T-helper 1 cell treated with Interleukin-12 subunit alpha and Interleukin-12 subunit beta and Interleukin-4 antibody, amounts not matched to agents 30 μg/mL and 1 μg/mL, for 36 hours (primary cell): Measurements from ENCODE around the gene SPSB2.

Experiments used
- H3K27ac Mint-ChIP-seq: one replicate; pipeline ENCODE4 v1.8.0; 2021; ENCODE audit warnings: mild to moderate bottlenecking, mixed read lengths
- H3K27me3 Mint-ChIP-seq: one replicate; pipeline ENCODE4 v1.8.0; 2021; ENCODE audit warnings: low read depth, mixed read lengths
- H3K36me3 Mint-ChIP-seq: one replicate; pipeline ENCODE4 v1.8.0; 2021; ENCODE audit warnings: low read depth, mixed read lengths
- H3K4me1 Mint-ChIP-seq: one replicate; pipeline ENCODE4 v1.8.0; 2021; ENCODE audit warnings: low read depth, mixed read lengths
- H3K4me3 Mint-ChIP-seq: one replicate; pipeline ENCODE4 v1.8.0; 2021; ENCODE audit warnings: mild to moderate bottlenecking, moderate library complexity, mixed read lengths
- H3K9me3 Mint-ChIP-seq: one replicate; pipeline ENCODE4 v1.8.0; 2021; ENCODE audit warnings: mixed read lengths

Gene SPSB2

GRCh38 chr12:6839482-6840201, 33.5 kb downstream of the SPSB2 start:
- H3K4me1 Mint-ChIP-seq, result peaks cover 2% of the 10 kb centered on the region
- no peak overlapping the region for H3K27ac Mint-ChIP-seq
- no peaks in the 10 kb centered on the region for H3K27me3 Mint-ChIP-seq
- no peaks in the 10 kb centered on the region for H3K36me3 Mint-ChIP-seq
- no peaks in the 10 kb centered on the region for H3K9me3 Mint-ChIP-seq
- H3K4me3 Mint-ChIP-seq, result no peak overlapping the region

GRCh38 chr12:6838854-6839253, 34.2 kb downstream of the SPSB2 start:
- no peaks in the 10 kb centered on the region for H3K27me3 Mint-ChIP-seq
- H3K36me3 Mint-ChIP-seq, result no peaks in the 10 kb centered on the region
- peaks cover 4% of the 10 kb centered on the region for H3K4me1 Mint-ChIP-seq
- H3K9me3 Mint-ChIP-seq, result no peaks in the 10 kb centered on the region
- no peak overlapping the region for H3K4me3 Mint-ChIP-seq
- H3K27ac Mint-ChIP-seq, result no peak overlapping the region

- Mint-ChIP-seq H3K27me3 (no peaks in the 10 kb centered on the region), H3K9me3 (no peaks in the 10 kb centered on the region), H3K36me3 (no peaks in the 10 kb centered on the region), H3K4me1 (peaks cover 4% of the 10 kb centered on the region), H3K4me3 (no peak overlapping the region), H3K27ac (no peak overlapping the region)
Measured at GRCh38 chr12:6837370-6838060, 35.6 kb downstream of the SPSB2 start.

GRCh38 chr12:6836851-6837250, 36.3 kb downstream of the SPSB2 start:
- Mint-ChIP-seq H3K4me1 (peaks cover 4% of the 10 kb centered on the region), H3K36me3 (no peaks in the 10 kb centered on the region), H3K27me3 (no peaks in the 10 kb centered on the region), H3K4me3 (no peak overlapping the region), H3K9me3 (no peaks in the 10 kb centered on the region), H3K27ac (no peak overlapping the region)

GRCh38 chr12:6834873-6835272, 38.2 kb downstream of the SPSB2 start:
- peaks cover 4% of the 10 kb centered on the region for H3K4me1 Mint-ChIP-seq
- H3K27me3 Mint-ChIP-seq, result peaks cover 9% of the 10 kb centered on the region
- H3K4me3 Mint-ChIP-seq, result no peak overlapping the region
- no peaks in the 10 kb centered on the region for H3K9me3 Mint-ChIP-seq
- no peaks in the 10 kb centered on the region for H3K36me3 Mint-ChIP-seq
- H3K27ac Mint-ChIP-seq, result no peak overlapping the region

GRCh38 chr12:6834254-6834653, 38.8 kb downstream of the SPSB2 start:
- peaks cover 7% of the 10 kb centered on the region for H3K4me1 Mint-ChIP-seq
- H3K27ac Mint-ChIP-seq, result no peak overlapping the region
- no peaks in the 10 kb centered on the region for H3K9me3 Mint-ChIP-seq
- no peaks in the 10 kb centered on the region for H3K36me3 Mint-ChIP-seq
- H3K27me3 Mint-ChIP-seq, result peaks cover 16% of the 10 kb centered on the region
- no peak overlapping the region for H3K4me3 Mint-ChIP-seq

GRCh38 chr12:6833189-6833890, 39.8 kb downstream of the SPSB2 start:
- Mint-ChIP-seq H3K9me3 (no peaks in the 10 kb centered on the region), H3K27ac (no peak overlapping the region), H3K36me3 (no peaks in the 10 kb centered on the region), H3K4me1 (peaks cover 12% of the 10 kb centered on the region), H3K4me3 (no peak overlapping the region), H3K27me3 (peaks cover 21% of the 10 kb centered on the region)

GRCh38 chr12:6832125-6832524, 41.0 kb downstream of the SPSB2 start:
- no peak overlapping the region for H3K27ac Mint-ChIP-seq
- peaks cover 19% of the 10 kb centered on the region for H3K4me1 Mint-ChIP-seq
- no peaks in the 10 kb centered on the region for H3K9me3 Mint-ChIP-seq
- peaks cover 30% of the 10 kb centered on the region for H3K27me3 Mint-ChIP-seq
- H3K36me3 Mint-ChIP-seq, result no peaks in the 10 kb centered on the region
- H3K4me3 Mint-ChIP-seq, result no peak overlapping the region

- H3K9me3 Mint-ChIP-seq, result no peaks in the 10 kb centered on the region
- no peak overlapping the region for H3K4me3 Mint-ChIP-seq
- peaks cover 36% of the 10 kb centered on the region for H3K27me3 Mint-ChIP-seq
- no peaks in the 10 kb centered on the region for H3K36me3 Mint-ChIP-seq
- peaks cover 19% of the 10 kb centered on the region for H3K4me1 Mint-ChIP-seq
- no peak overlapping the region for H3K27ac Mint-ChIP-seq
Measured at GRCh38 chr12:6831450-6831995, 41.6 kb downstream of the SPSB2 start.

- H3K27ac Mint-ChIP-seq, result no peak overlapping the region
- H3K27me3 Mint-ChIP-seq, result peaks cover 41% of the 10 kb centered on the region
- no peaks in the 10 kb centered on the region for H3K36me3 Mint-ChIP-seq
- no peaks in the 10 kb centered on the region for H3K9me3 Mint-ChIP-seq
- H3K4me3 Mint-ChIP-seq, result peak overlapping the region; percentile 9
- peaks cover 19% of the 10 kb centered on the region for H3K4me1 Mint-ChIP-seq
Measured at GRCh38 chr12:6830999-6831398, 42.1 kb downstream of the SPSB2 start.

- H3K4me1 Mint-ChIP-seq, result peaks cover 19% of the 10 kb centered on the region
- peaks cover 46% of the 10 kb centered on the region for H3K27me3 Mint-ChIP-seq
- peak overlapping the region; percentile 32 for H3K4me3 Mint-ChIP-seq
- H3K36me3 Mint-ChIP-seq, result no peaks in the 10 kb centered on the region
- H3K27ac Mint-ChIP-seq, result no peak overlapping the region
- no peaks in the 10 kb centered on the region for H3K9me3 Mint-ChIP-seq
Measured at GRCh38 chr12:6830286-6830890, 42.7 kb downstream of the SPSB2 start.

GRCh38 chr12:6829536-6830220, 43.4 kb downstream of the SPSB2 start:
- Mint-ChIP-seq H3K27me3 (peaks cover 53% of the 10 kb centered on the region), H3K36me3 (no peaks in the 10 kb centered on the region), H3K27ac (no peak overlapping the region), H3K9me3 (no peaks in the 10 kb centered on the region), H3K4me1 (peaks cover 20% of the 10 kb centered on the region), H3K4me3 (peak overlapping the region; percentile 85)

GRCh38 chr12:6828781-6829535, 44.1 kb downstream of the SPSB2 start:
- Mint-ChIP-seq H3K9me3 (no peaks in the 10 kb centered on the region), H3K4me3 (peak overlapping the region; percentile 85), H3K27ac (peak overlapping the region; percentile 72), H3K36me3 (no peaks in the 10 kb centered on the region), H3K4me1 (peaks cover 18% of the 10 kb centered on the region), H3K27me3 (peaks cover 58% of the 10 kb centered on the region)
